HL-60 (cell line): ENCODE measurements around the gene C10orf71.

Source experiments
- DNase-seq, 2 experiments: peaks; one replicate each; pipeline ENCODE4 v3.0.0-alpha.2; 2010 to 2020; ENCODE audit warnings: low read depth in 1 of 2, low spot score in 1 of 2
- H3K27ac ChIP-seq: fragments of 250-450 bp; sonication (Bioruptor Pico); replicated peaks from 2 replicates; pipeline ENCODE4 v1.5.1; 2020; ENCODE audit warnings: mild to moderate bottlenecking, moderate library complexity
- H3K27me3 ChIP-seq: fragments of 250-450 bp; sonication (Bioruptor Pico); 2 replicates; pipeline ENCODE4 v1.5.1; 2021; ENCODE audit warnings: mild to moderate bottlenecking, moderate library complexity; ENCODE audit not compliant: insufficient read depth, poor library complexity, severe bottlenecking
- H3K4me3 ChIP-seq: replicated peaks from 2 replicates; pipeline ENCODE4 v1.5.1; 2011; ENCODE audit warnings: mild to moderate bottlenecking, control low read depth, low read length; ENCODE audit not compliant: insufficient read depth
- CTCF ChIP-seq: IDR thresholded peaks from one replicate; pipeline ENCODE4 v1.5.1; 2011; ENCODE audit warnings: low read length, control low read depth, inconsistent platforms; ENCODE audit not compliant: insufficient read depth
- GABPA ChIP-seq: IDR thresholded peaks from 2 replicates; pipeline ENCODE4 v1.6.1; 2012; ENCODE audit warnings: low read depth
- POLR2AphosphoS5 ChIP-seq: IDR thresholded peaks from 2 replicates; pipeline ENCODE4 v1.6.1; 2012; ENCODE audit warnings: low read depth
- REST ChIP-seq: IDR thresholded peaks from 2 replicates; pipeline ENCODE4 v1.6.1; 2012; ENCODE audit warnings: low read depth; ENCODE audit not compliant: insufficient replicate concordance
- SPI1 ChIP-seq: IDR thresholded peaks from 2 replicates; pipeline ENCODE4 v1.6.1; 2012; ENCODE audit warnings: low read depth, mild to moderate bottlenecking, borderline replicate concordance

The C10orf71 gene

GRCh38 chr10:49352323-49352722 is 53.4 kb downstream of the C10orf71 start:
- Histone ChIP-seq H3K27ac (no peak overlapping the region), H3K27me3 (no peaks in the 10 kb centered on the region), H3K4me3 (no peak overlapping the region)
- no peak for TF ChIP-seq GABPA
- DNase-seq = no peak

GRCh38 chr10:49353026-49353894 is 54.3 kb downstream of the C10orf71 start:
- H3K27ac ChIP-seq = no peak overlapping the region
- TF ChIP-seq CTCF (no peak), POLR2AphosphoS5 (no peak), REST (no peak), SPI1 (no peak), GABPA (no peak)
- no peaks in the 10 kb centered on the region for H3K27me3 ChIP-seq
- no peak overlapping the region for H3K4me3 ChIP-seq
- no peak for DNase-seq

GRCh38 chr10:49353895-49354566 is 55.1 kb downstream of the C10orf71 start:
- TF ChIP-seq POLR2AphosphoS5 (no peak), REST (no peak), SPI1 (no peak), CTCF (no peak), GABPA (no peak)
- H3K27me3 ChIP-seq = no peaks in the 10 kb centered on the region
- H3K4me3 ChIP-seq = no peak overlapping the region
- no peak overlapping the region for H3K27ac ChIP-seq
- no peak for DNase-seq

- Histone ChIP-seq H3K27me3 (no peaks in the 10 kb centered on the region), H3K4me3 (no peak overlapping the region), H3K27ac (no peak overlapping the region)
- DNase-seq = no peak
- no peak for TF ChIP-seq GABPA
- TF ChIP-seq SPI1 = no peak
- no peak for TF ChIP-seq POLR2AphosphoS5
- no peak for TF ChIP-seq CTCF
- TF ChIP-seq REST = no peak
These were observed 55.6 kb downstream of the C10orf71 start for GRCh38 chr10:49354593-49354992.
